ENCODE results near the gene AOC2.

DNA sequence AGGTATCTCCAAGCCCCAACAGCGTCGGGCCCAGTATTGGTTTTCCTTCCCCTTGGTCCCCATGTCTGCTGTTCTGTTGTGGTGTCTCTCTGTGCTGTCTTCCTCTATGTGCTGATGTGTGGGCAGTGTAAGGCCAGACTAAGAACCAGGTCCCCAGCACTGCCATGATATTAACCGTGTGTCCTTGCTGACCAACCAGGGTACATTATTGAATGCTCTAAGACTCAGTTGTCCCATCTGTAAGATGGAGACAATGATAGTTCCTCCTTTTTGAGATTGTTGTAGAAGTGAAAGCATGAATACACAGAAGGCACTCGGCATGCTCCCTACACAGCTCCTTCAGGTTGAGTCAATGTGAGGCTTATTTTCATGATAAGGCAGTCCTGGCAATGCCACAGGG lies 27.3 kb downstream of the AOC2 start:
- TF ChIP-seq CTCF (IDR thresholded peaks at IDR 0.05) = no peak
- TF ChIP-seq NR2C2 (CRISPR knock-in tag; IDR thresholded peaks at IDR 0.05) = no peak
- TF ChIP-seq, protein P1, sequence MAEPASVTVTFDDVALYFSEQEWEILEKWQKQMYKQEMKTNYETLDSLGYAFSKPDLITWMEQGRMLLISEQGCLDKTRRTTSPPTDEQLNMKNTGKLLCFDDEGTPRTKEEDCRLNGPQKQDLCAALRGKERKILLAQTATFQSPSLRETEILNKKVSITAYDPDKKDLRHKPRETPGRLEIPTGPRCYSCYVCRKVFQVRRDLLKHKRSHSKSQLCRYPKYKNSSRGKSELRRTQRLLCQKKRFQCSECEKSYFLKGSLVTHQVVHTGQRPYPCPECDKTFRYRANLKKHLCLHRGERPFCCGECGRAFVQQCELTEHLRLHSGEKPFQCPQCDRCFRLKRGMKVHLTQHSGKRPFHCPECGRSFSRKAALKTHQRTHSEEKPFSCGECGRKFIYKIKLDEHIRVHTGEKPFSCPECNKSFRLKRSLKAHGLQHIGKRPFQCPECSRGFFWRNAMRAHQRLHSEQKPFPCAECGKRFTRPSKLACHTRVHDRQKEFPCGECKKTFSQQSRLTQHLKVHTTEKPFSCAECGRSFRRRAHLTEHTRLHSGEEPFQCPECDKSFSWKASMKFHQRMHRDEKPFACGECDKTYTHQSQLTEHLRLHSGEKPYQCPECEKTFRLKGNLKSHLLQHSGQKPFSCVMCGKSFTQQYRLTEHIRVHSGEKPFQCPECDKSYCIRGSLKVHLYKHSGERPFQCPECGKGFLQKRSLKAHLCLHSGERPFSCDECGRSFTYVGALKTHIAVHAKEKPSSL (CRISPR knock-in tag; conservative IDR thresholded peaks at IDR 0.05) = no peak
- no peak for TF ChIP-seq E2F5 (CRISPR knock-in tag; IDR thresholded peaks at IDR 0.05)
- TF ChIP-seq, protein P2, sequence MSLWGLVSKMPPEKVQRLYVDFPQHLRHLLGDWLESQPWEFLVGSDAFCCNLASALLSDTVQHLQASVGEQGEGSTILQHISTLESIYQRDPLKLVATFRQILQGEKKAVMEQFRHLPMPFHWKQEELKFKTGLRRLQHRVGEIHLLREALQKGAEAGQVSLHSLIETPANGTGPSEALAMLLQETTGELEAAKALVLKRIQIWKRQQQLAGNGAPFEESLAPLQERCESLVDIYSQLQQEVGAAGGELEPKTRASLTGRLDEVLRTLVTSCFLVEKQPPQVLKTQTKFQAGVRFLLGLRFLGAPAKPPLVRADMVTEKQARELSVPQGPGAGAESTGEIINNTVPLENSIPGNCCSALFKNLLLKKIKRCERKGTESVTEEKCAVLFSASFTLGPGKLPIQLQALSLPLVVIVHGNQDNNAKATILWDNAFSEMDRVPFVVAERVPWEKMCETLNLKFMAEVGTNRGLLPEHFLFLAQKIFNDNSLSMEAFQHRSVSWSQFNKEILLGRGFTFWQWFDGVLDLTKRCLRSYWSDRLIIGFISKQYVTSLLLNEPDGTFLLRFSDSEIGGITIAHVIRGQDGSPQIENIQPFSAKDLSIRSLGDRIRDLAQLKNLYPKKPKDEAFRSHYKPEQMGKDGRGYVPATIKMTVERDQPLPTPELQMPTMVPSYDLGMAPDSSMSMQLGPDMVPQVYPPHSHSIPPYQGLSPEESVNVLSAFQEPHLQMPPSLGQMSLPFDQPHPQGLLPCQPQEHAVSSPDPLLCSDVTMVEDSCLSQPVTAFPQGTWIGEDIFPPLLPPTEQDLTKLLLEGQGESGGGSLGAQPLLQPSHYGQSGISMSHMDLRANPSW (CRISPR knock-in tag; conservative IDR thresholded peaks at IDR 0.05; ENCODE audit: low read depth) = no peak
